Fibroblast of lung (primary cell): ENCODE measurements around the gene DOC2A.

Experiments used
- CTCF ChIP-seq, 2 donors: IDR thresholded peaks in 1 of 2; conservative IDR thresholded peaks in 1 of 2; 1 replicate in 1 of 2; 2 replicates in 1 of 2; pipeline ENCODE4 v1.5.1; 2011 to 2012; ENCODE audit warnings: low read length in 2 of 2, control low read depth in 1 of 2, inconsistent platforms in 1 of 2, low read depth in 1 of 2, mild to moderate bottlenecking in 1 of 2
- EZH2 ChIP-seq: IDR thresholded peaks from 2 replicates; pipeline ENCODE4 v1.5.1; 2012; ENCODE audit warnings: low read length, control low read depth, mild to moderate bottlenecking; ENCODE audit errors: missing control alignments

- TF ChIP-seq CTCF (conservative IDR thresholded peaks at IDR 0.05 in 1 of 2, IDR thresholded peaks at IDR 0.05 in 1 of 2; ENCODE audit: low read depth in 1 of 2, low read length in 2 of 2) (no peak), EZH2 (no peak)
Measured at GRCh38 chr16:30006659-30007377, 4.0 kb downstream of the DOC2A start.
